Vagina (tissue), 2 donors: ENCODE measurements around the gene CFAP99.

ENCODE experiments used
- POLR2A ChIP-seq, 2 donors: fragments of 450-650 bp; IDR thresholded peaks; one replicate each; pipeline ENCODE4 v1.6.1; 2017; ENCODE audit warnings: antibody characterized with exemption in 2 of 2, mild to moderate bottlenecking in 2 of 2, moderate library complexity in 2 of 2
- TF ChIP-seq, protein P1 (sequence below), 3 experiments: fragments of 450-650 bp in 2 of 3; fragments of 200-600 bp in 1 of 3; sonication (generic) in 1 of 3; IDR thresholded peaks; one replicate each; pipeline ENCODE4 v1.5.1; 2017 to 2019; ENCODE audit warnings: antibody characterized with exemption in 3 of 3, mild to moderate bottlenecking in 2 of 3, moderate library complexity in 2 of 3

DNA sequence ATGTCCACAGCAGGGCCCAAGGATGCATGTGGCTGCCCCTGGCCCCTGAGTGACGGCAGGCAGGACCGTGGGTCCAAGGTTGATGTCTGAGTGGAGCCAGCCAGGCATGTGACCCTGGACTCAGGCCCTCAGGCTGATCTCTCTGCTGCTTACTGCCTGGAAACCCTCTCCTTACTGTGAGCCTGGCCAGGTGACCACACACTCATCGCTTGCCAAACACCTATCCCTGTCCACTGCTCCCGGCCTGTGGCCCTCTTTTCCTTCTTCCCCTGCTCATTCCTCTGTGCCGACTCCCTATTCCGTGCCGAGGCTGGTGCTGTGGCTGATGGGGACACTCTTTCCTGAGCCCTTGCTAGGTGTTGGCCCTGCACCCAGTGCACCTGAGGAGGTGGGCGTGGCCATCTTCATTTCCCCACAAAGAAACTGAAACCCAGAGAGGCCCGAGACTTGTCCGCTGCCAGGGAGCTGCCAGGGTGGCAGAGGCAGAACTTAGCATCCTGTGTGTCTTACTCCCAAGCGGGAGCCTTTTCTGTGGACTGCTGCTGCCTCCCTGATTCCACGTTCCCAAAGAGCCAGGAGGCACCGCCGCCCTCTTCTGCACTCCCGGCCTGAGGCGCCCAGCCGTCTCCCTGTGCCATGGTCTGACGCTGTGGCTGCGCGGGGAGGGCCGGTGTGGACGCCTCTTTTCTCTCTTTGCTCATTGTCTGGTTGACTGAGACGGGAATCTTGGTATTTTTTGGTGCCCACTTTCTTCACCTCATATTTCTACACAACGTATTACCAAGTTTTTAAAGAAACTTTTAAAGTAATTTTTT is 38.9 kb downstream of the CFAP99 start:
- TF ChIP-seq, protein P1, sequence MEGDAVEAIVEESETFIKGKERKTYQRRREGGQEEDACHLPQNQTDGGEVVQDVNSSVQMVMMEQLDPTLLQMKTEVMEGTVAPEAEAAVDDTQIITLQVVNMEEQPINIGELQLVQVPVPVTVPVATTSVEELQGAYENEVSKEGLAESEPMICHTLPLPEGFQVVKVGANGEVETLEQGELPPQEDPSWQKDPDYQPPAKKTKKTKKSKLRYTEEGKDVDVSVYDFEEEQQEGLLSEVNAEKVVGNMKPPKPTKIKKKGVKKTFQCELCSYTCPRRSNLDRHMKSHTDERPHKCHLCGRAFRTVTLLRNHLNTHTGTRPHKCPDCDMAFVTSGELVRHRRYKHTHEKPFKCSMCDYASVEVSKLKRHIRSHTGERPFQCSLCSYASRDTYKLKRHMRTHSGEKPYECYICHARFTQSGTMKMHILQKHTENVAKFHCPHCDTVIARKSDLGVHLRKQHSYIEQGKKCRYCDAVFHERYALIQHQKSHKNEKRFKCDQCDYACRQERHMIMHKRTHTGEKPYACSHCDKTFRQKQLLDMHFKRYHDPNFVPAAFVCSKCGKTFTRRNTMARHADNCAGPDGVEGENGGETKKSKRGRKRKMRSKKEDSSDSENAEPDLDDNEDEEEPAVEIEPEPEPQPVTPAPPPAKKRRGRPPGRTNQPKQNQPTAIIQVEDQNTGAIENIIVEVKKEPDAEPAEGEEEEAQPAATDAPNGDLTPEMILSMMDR (IDR thresholded peaks at IDR 0.05) = no peak
- no peak for TF ChIP-seq POLR2A (IDR thresholded peaks at IDR 0.05)
